HUDEP-2 (cell line): ENCODE measurements around the gene C10orf105.

Experiments
- DNase-seq, 76 experiments: peaks; one replicate each; lab custom pipeline; 2025; ENCODE audit not compliant: unreplicated experiment in 76 of 76; lab: John Stamatoyannopoulos, UW

Gene C10orf105

DNA sequence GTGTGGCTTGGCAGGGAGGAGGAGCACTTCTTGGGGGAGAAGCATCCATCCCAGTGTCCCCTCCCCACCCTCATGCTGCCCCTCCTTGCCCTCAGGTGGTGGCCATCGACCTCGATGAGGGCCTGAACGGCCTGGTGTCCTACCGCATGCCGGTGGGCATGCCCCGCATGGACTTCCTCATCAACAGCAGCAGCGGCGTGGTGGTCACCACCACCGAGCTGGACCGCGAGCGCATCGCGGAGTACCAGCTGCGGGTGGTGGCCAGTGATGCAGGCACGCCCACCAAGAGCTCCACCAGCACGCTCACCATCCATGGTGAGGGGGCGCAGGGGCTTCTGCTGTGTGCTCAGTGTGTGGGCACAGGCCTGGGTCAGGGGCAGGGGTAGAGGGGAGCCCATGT, 14.8 kb downstream of the C10orf105 start:
- DNase-seq = no peak

DNA sequence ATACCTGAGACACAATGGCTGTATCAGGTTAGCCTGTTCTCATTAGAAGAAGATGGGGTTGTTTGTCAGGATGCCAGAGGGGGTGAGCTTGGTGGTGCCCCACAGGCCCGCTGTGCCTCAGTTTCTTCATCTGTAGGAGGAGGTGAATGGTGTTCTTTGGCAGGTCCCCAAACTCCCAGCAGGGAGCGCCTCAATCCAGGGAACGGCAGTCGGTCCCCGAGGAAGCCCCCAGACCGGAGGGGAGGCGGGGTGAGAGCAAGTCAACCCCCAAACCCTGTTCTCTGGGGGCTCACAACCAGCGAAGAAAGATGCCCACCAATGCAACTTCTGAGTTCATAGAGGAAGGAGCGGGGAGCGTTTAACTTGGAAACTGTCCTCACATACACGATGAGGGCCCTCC, 16.0 kb downstream of the C10orf105 start:
- DNase-seq = no peak

DNA sequence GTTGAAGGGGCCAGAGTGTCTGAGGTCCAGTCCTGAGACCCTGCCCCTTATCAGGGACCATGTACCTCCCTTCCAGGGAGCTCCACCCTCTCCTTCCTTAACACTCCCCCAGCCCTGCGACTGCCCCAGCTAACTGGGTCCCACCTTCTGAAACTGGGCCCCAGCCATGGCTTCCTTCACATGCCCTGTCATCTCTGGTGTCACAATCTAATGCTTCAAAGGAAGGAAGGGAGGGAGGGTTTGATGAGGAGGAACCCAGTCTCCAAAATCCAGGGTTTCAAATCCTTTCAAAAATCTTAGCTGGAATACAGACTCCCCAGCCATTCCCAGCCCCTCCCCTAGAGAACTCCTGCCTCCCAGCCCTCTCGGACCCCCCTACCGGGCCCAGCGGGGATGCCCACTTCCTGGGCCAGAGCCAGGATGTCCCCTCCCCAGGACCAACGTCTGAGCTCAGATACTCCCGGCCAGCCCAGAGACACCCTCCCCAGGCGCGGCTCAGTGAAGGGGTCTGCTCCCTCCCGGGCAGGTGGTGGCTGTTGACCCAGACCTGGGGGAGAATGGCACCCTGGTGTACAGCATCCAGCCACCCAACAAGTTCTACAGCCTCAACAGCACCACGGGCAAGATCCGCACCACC, 18.0 kb downstream of the C10orf105 start:
- DNase-seq = no peak

DNA sequence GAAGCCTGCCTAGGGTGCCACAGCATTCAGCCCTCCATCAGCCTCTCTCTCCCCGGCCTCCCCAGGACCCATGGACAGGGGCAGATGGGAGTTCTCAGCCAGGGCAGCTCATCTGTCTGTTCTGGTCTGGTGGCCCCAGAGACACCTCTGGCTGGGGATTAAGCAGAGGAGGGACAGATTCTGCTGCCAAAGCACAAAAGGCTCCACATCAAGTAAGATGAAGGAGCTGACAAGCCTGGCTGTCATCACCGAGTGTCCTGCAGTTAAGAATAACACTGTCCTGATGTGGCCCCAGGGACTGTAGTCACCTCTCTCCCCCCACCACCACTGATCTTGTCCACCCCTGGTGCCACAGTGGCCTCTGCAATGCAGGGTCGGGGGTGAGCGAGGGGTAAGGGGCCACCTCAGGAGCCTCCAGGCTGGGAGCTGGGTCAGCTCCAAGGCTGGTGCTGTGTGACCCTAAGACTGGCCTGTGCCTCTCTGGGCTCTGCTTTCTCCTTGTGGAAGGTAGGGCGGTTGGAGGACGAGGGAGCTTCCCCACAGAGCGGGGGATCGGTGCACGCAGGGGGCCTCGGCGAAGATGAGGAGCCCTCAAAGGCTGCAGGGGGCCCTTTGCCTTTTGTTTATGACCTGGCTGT, 18.7 kb downstream of the C10orf105 start:
- no peak for DNase-seq

DNA sequence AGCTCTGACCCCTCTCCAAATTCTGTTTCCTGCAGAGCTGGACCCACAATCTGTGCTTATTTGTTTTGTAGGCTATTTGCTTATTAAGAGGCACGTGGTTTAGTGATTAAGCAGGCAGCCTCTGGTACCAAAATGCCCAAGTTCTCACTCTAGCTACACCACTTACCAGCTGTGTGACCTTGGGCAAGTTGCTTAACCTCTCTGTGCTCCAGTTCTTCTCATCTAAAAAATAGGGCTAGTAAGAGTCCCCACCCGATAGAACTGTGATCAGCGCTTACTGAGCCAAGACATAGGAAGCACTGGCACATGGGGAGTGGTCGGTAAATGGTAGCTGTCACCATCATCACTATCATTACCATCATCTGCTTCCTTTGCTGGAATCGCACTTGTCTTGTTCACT, 20.8 kb downstream of the C10orf105 start:
- DNase-seq = peak in 1 of 76 experiments; percentile 7

DNA sequence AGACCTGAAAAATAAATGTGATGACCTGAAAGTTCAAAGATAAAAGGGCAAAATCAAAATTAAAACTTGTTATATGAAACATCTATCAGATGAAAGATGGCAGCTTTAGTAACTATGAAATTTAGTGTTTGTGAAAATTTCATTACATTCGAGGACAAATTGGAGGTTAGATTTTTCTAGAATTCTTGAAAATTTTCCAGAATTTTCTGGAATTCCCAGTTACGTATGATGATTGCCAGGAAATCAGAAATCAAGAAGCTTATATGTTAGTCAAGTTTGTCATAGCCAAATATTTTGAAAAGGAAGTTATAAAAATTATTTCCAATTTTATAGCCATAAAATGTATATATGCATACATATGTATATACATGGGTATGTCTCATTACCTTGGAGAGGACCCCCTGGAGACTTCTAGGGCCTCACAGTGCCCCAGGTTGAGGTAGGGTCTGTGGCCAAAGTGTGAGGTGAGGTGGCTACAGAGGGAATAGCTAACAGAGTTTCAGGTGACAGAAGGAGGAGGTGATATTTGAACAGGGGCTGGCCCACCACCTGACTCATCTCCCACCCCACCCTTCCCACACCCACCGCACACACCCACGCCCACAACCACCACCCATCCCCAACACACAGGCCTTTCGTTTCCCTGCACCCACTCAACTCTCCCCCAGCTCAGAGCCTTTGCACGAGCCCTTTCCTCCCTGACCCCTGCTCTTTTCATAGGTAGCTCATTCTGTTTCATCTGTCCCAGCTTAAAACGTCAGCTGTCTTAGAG, 21.5 kb downstream of the C10orf105 start:
- peak in 7 of 76 experiments; percentile 7 to 21 (median 13) for DNase-seq

DNA sequence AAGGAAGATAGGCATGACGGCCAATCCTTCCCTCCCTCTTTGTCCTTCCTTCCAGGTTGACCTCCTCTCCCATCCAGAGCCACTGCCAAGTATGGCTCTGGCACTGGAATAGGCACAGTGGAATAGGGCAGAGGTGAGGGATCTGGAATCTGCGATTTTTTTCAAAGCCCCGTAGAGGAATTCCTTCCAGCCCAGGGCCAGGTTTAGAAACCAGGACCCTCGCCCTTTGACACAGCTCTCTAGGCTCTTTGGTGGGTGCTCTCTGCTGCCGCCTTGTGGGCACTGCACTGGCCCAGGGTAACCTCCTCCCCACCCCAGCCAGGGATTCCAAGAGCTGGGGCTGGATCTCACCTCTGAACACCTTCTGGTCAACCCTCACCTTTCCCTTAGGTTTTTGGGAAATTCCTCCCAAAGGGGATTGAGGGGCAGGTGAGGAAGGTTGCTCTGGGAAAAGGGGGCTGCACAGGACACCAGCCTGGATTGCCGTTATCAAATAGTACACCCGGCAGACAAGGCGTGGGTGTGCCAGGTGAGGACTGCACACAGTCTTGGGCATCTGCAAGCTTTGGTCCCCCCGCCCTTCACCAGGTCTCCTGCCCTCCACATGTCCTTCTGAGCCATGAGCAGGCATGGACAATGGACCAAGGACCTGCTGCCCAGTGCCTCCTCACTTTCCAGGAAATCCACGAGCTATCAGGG, 22.8 kb downstream of the C10orf105 start:
- peak in 53 of 76 experiments; percentile 5 to 68 (median 47) for DNase-seq

DNA sequence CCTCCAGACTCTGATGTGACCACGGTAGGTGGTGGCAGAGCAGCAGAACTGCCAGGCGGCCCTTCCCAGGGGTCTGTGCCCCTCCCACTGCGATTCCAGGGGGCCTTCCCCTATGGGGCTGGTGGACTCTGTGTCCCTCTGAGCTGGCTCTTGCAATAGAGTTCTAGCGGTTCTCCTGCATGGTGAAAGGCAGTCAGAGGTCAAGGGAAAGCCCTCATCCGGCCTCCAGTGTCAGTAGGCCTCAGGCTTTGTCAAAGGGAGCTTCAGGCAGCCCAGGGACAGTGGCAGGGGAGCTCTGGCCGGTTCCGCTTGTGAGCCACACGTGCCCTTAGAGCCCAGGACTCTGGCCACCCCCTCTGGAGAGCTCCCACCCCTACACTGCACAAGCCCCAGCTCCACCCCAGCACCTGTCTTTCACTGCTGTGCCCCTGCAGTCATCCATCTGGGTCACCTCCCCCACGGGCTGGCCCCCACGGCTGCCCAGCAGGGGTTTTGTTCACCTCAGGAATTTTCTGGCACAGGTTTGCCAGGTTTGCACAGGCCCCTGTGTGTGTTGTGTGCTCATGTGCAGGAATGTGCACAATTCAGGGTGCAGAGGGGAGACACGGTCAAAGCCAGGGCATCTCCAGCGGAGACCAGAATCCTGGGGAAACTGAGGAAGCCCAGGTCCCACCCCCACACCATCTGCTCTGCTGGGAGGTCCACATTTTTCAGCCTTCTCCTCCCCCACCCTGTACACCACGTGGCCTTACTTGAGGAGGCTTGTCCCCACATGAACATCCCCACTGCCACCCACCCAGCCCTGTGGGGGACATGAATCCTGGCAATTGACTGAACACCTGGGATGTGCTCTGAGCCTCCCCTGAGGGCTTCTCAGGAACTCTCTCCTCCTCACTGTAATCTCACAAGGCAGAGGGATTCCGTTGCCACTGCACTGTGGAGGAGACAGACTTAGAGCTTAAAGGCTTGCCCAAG, 23.8 kb downstream of the C10orf105 start:
- DNase-seq = no peak

DNA sequence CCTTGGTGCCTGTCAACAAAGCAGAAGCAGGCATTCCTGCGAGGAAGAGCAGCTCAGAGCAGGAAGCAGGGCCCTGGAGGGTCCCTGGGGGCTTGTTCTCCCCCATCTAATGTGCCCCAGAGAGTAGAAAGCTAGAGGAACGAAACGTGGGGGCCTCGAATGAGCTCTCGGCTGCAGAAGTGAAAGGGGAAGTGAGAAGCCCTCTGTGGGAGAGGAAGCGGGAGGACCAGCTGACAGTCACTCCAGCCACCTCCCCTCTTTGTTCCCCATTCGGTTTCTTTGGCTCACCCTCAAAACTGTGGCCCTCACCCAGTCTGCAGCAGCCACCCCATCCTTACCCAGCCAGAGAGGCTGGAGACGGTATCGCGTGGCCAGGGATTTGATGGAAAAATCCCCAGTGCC, 25.0 kb downstream of the C10orf105 start:
- peak in 5 of 76 experiments; percentile 7 to 25 (median 16) for DNase-seq

DNA sequence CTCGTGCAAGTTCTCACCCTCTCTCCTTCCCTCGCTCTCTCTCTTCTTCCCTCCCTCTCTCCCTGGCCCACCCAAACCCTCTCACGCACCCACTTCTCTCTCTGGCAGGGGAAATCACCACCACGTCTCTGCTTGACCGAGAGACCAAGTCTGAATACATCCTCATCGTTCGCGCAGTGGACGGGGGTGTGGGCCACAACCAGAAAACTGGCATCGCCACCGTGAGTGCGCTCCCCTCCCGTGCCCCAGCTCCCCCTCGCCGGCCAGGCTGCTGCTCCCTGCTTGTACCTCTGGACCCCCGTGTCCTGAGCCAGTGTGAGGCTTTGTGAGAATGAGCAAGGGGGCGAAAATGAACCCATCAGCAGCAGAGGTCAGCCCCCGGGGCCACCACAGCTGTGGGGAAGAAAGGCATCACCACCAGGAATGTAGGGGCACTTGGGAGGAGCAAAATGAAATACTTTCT, 25.5 kb downstream of the C10orf105 start:
- no peak for DNase-seq

DNA sequence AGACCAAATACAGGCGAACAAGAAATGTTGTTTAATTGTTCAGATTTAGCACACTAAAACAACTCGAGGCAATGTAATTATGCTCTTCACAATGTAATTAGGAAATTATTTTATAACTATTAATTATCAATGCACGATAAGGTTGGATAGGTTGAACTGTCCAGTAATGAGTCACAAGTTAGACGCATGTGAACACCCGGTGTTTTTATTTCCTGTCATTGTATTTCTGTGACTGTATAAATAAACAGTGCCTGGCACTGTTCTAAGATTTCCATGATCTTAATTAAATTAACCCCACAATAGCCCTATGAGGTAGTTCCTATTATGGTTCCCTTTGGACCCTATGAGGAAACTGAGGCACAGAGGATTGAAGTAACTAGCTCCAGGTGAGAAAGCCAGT, 26.2 kb downstream of the C10orf105 start:
- DNase-seq = no peak

DNA sequence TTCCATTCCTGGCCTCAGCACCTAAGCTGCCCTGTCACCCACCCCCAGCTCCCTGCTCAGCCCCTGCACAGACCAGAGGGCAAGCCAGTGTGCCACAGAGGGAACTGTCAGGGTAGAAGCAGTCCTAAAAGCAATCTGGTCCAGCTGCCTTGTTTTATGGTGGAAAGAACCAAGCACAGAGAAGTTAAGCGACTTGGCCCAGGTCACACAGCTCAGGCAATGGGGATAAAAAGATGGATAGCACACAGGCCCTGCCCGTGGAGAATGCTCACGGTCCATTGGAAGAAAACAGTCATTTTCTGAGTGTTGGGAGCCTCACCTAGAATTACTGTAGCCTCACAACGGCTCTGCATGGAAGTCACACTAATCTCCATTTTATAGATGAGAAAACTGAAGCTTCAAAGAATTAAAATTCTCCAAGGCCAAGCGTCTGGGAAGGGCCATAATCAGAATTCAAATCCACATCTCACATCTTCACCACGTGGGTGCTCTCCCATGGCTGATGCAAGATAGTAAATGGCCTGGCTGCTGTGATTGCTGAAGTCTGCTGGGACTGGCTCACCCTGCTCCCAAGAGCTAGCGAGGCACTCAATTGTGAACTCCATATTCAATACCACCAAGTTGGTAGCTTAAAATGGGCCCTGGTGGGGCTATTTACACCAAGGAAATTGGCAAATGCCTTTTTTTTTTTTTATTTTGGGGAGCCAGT, 26.8 kb downstream of the C10orf105 start:
- no peak for DNase-seq

DNA sequence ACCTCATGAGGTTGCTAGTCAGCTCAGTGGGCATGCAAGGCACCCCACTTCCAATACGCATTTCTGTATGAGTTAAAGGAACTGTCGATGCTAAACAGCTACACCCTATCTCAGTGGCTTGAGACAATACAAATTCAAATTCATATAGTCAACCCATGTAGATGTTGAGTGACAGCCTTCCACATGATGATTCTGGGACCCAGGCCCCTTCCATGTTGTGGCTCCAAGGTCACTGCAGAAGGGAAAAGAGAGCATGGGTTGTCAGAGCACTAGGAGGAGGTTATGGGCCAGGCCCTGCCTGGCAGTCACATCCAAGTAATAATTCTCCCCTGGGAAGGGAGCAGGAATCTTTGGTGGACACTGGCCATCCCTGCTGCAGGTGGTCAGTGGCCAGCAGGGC, 28.2 kb downstream of the C10orf105 start:
- DNase-seq = no peak

DNA sequence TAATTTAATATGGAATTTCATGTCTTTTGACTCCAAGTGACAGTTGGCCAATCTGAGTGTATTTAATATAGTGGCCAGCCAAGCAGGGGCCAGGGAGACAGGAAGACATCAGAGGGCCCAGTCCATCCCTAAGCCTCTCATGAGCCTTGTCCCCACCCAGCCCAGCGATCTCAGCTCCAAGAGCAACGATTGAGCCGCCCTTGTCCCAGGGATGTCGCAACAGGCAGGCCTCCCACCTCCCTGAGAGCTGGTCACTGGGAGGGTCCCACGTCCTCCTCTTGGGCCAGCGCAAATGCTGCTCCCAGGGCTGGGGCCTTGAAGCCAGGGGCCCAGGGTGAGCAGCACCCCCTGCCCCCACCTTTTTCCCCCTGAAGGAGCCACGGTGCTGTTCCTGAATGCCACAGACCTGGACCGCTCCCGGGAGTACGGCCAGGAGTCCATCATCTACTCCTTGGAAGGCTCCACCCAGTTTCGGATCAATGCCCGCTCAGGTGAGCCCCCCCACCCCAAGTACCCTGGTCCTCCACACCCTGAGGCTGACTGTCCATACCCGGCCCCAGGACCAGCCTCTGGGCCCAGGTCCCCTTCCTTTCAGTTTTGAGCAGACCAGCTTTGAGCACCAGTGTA, 29.4 kb downstream of the C10orf105 start:
- DNase-seq = no peak

DNA sequence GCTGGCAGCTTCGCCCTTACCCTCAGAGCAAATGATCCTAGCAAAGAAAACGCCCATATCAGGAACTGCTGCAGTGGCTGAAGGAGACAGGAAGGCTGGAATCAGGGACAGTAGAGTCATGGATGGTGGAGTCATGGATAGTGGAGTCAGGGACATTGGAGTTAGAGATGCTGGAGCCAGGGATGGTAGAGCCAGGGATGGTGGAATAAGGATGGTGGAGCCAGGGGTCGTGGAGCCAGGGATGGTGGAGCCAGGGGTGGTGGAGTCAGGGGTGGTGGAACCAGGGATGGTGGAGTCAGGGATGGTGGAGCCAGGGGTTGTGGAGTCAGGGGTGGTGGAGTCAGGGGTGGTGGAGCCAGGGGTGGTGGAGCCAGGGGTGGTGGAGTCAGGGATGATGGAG, 31.3 kb downstream of the C10orf105 start:
- no peak for DNase-seq

DNA sequence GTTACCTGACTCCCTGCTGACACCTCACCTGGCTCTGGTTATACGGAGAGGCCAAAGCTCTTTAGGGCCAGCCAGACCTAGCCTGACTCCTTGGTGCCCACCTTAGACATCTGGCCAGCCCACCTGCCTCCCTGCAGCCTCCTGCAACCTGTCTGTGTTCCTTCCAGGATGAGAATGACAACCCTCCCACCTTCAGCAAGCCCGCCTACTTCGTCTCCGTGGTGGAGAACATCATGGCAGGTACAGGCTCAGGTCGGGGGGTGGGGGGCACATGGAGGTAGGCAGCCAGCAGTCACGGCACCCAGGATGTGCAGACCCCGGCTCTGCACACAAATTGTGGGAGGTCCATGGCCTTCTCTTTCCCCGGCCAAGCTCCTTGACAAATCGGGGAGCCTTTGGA, 32.1 kb downstream of the C10orf105 start:
- DNase-seq = no peak

DNA sequence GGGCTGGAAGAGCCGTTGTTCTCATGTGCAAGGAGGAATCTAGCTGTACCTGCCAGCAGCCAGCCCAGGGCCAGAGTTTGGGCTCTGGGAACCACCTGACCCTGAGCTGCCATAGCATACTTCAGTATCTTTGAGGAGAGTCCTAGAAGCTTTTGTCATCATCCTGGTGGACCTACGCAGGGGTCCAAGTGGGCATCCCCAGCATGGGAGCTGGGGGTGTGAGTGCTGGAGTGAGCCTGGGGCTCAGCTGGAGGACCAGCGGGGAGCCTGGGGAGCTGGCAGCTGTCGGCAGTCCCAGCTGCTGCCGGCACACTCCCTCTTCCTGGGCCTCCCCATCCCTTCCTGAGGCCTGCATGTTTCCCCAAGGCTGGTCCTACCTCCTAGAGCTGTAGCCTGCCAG, 32.5 kb downstream of the C10orf105 start:
- DNase-seq = no peak

DNA sequence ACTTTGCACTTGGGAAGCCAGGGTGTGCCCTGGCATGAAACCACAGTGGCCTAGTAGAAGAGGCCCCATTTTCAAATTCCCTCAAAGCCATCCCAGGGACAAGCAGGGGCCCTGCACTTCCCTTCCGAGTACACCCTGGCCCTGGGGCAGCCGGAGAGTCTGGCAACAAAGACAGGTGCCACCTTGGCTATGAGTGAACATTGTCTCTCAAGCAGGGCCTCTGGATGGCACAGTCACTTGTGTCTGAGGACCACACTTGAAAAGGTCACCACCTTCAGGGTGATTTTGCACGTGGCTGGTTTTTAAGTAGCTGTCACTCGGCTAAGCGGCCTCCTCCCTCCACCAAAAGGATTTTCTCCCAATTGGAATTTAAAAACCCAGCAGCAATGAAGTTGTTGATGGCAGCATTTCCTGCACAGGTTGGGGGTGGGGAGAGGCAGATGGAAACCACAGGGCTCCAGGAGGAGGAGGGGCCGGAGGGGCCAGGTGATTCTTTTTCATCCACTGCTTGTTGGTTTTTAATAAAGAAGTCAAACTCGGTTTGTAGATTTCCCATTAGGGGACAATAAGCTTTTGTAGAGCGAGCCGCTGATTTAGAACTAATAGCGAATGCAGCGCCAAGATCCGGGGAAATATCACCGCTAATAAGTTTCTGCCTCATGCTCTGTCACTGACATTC, 33.9 kb downstream of the C10orf105 start:
- DNase-seq = no peak
